Non-pigmented ciliary epithelial cell (primary cell): ENCODE data around the gene SHH.
"Not testable (repeated sequence)": the region's sequence is repeated elsewhere in the genome, so short reads cannot be mapped to it uniquely, and the experiment has no call there.

Experiments
- DNase-seq: peaks from one replicate; pipeline ENCODE4 v3.0.0-alpha.2; 2010; ENCODE audit warnings: low read depth

SHH gene

GRCh38 chr7:155819186-155819585, 6.9 kb upstream of the SHH start:
- no peak for DNase-seq

GRCh38 chr7:155818820-155819168, 6.5 kb upstream of the SHH start:
- DNase-seq, result no peak

- DNase-seq, result no peak
These were observed 6.0 kb upstream of the SHH start for GRCh38 chr7:155818154-155818819.

- not testable (repeated sequence) for DNase-seq
These were observed 5.3 kb upstream of the SHH start for GRCh38 chr7:155817515-155817914.

- no peak for DNase-seq
These were observed 4.7 kb upstream of the SHH start for GRCh38 chr7:155816996-155817395.

- no peak for DNase-seq
These were observed 3.9 kb upstream of the SHH start for GRCh38 chr7:155816192-155816508.

- no peak for DNase-seq
These were observed 3.3 kb upstream of the SHH start for GRCh38 chr7:155815332-155816191.

GRCh38 chr7:155814316-155815276, 2.3 kb upstream of the SHH start:
- no peak for DNase-seq

GRCh38 chr7:155813546-155814315, 1.5 kb upstream of the SHH start:
- no peak for DNase-seq

GRCh38 chr7:155813125-155813524, 862 bp upstream of the SHH start:
- no peak for DNase-seq

GRCh38 chr7:155811560-155811894, 736 bp downstream of the SHH start:
- DNase-seq, result no peak

- no peak for DNase-seq
These were observed 1.3 kb downstream of the SHH start for GRCh38 chr7:155810770-155811559.

- DNase-seq, result no peak
These were observed 2.1 kb downstream of the SHH start for GRCh38 chr7:155809947-155810769.

GRCh38 chr7:155809332-155809946, 2.8 kb downstream of the SHH start:
- no peak for DNase-seq

- DNase-seq, result no peak
These were observed 3.5 kb downstream of the SHH start for GRCh38 chr7:155808549-155809331.

- no peak for DNase-seq
These were observed 4.3 kb downstream of the SHH start for GRCh38 chr7:155807789-155808548.

- DNase-seq, result no peak
These were observed 5.1 kb downstream of the SHH start for GRCh38 chr7:155807065-155807671.
